ENCODE measurements around the gene CAPN6. TPM values are rescaled to one million over a fixed set of nuclear protein-coding genes. Genes with fewer than 3 reads are reported as not detected.

Gene CAPN6
- total RNA-seq, 4 donors from 2014 or later, result 0.26 to 112 (median 12.4) TPM

DNA sequence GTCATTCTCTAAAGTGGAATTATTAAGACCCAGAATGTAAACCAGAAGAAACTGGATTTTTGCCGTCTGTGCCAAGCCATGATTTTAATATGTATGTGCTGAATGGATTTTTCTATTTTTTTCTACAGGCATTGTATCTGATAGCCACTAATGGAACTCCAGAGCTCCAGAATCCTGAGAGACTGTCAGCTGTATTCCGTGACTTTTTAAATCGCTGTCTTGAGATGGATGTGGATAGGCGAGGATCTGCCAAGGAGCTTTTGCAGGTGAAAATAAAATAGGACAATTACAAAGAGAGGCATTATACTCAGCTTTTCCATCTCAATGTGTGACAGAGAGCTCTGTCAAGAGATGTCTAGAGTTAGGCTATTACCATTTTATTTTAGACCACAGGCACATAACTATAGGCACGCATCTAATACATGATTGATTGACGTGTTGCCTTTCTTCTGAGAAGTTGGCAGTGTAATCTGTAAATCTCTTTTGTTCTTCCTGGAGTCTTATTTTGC, 53.9 kb downstream of the CAPN6 start:
- no peaks in the 10 kb centered on the region for H3K9me3 ChIP-seq
- no peak for TF ChIP-seq POLR2A (IDR thresholded peaks at IDR 0.05)
- TF ChIP-seq, protein P1, sequence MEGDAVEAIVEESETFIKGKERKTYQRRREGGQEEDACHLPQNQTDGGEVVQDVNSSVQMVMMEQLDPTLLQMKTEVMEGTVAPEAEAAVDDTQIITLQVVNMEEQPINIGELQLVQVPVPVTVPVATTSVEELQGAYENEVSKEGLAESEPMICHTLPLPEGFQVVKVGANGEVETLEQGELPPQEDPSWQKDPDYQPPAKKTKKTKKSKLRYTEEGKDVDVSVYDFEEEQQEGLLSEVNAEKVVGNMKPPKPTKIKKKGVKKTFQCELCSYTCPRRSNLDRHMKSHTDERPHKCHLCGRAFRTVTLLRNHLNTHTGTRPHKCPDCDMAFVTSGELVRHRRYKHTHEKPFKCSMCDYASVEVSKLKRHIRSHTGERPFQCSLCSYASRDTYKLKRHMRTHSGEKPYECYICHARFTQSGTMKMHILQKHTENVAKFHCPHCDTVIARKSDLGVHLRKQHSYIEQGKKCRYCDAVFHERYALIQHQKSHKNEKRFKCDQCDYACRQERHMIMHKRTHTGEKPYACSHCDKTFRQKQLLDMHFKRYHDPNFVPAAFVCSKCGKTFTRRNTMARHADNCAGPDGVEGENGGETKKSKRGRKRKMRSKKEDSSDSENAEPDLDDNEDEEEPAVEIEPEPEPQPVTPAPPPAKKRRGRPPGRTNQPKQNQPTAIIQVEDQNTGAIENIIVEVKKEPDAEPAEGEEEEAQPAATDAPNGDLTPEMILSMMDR (IDR thresholded peaks at IDR 0.05), result no peak
- peaks cover 0 to 7% of the 10 kb centered on the region in 2 donors for H3K27me3 ChIP-seq

DNA sequence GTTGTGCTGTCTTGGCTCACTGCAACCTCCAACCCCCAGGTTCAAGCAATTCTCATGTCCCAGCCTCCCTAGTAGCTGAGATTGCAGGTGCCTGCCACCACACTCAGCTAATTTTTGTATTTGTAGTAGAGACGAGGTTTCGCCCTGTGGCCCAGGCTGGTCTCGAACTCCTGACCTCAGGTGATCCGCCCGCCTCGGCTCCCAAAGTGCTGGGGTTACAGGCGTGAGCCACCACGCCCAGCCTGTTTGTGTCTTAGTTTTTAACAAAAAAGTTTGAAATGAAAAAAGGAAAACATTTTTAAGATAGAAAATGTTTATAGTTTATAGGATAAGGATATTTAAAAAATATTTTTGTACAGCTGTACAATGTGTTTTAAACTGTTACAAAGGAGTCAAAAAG, 62.4 kb downstream of the CAPN6 start:
- H3K36me3 ChIP-seq, result no peaks in the 10 kb centered on the region
- no peaks in the 10 kb centered on the region for H3K9me3 ChIP-seq
- H3K4me3 ChIP-seq, result no peak overlapping the region
- H3K27ac ChIP-seq, result no peak overlapping the region
- H3K27me3 ChIP-seq, result no peaks in the 10 kb centered on the region
- intact Hi-C loops (cut with DNase I; ENCODE audit: low total_unique reads), result no loop called here
- no peak for TF ChIP-seq POLR2A (IDR thresholded peaks at IDR 0.05)
- TF ChIP-seq, protein P1 (IDR thresholded peaks at IDR 0.05), result no peak
- H3K4me1 ChIP-seq, result no peaks in the 10 kb centered on the region
- DNase-seq, result no peak

More for the DNA sequence above, 53.9 kb downstream of the CAPN6 start:
- Histone ChIP-seq H3K27ac (no peak overlapping the region), H3K4me3 (no peak overlapping the region), H3K4me1 (no peaks in the 10 kb centered on the region), H3K36me3 (no peaks in the 10 kb centered on the region)
- DNase-seq, result no peak
- intact Hi-C loops (cut with DNase I; ENCODE audit: low total_unique reads), result no loop called here

DNA sequence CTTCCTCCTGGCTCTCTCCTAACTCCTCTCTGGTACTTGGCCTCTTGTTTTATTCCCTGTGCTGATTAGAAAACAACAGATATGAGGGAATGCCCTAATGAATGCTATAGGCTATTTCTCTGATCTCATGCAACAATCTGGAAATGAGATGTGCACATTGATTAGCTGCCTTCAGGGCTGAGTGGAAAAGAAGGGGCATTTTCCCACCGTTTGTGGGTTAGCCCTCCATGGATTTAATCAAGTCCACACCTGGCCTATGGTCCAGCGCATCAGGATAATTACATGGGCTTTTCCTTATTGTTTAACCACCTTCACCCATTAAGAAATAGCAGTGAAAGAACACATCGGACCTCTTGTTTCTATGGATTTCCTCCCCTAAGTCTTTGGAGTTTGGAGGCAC, 70.0 kb downstream of the CAPN6 start:
- H3K4me3 ChIP-seq, result no peak overlapping the region
- no peak for TF ChIP-seq POLR2A (IDR thresholded peaks at IDR 0.05)
- TF ChIP-seq, protein P1 (IDR thresholded peaks at IDR 0.05), result no peak
- no peaks in the 10 kb centered on the region for H3K9me3 ChIP-seq
- no peaks in the 10 kb centered on the region for H3K36me3 ChIP-seq
- DNase-seq, result no peak
- H3K27ac ChIP-seq, result no peak overlapping the region
- no peaks in the 10 kb centered on the region for H3K4me1 ChIP-seq
- intact Hi-C loops (cut with DNase I; ENCODE audit: low total_unique reads), result no loop called here
- peaks cover 0 to 8% of the 10 kb centered on the region in 2 donors for H3K27me3 ChIP-seq

DNA sequence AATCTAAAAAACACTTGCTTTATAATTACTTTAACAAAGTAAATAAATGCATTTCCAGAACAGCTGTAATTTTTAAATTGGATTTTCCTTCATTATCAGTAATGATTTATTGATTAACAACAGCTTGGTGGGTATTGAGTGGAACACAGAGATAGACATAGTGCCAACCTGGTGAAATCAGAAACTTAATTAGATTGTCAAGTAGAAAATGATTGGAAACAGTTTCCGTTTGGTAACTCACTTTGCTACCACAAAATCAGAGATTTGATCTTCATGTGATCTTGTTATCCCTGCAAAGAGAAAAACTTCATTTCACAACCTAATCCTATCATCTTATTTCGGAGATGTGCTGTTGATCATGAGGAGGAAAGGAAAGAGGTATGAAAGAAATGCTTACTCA, 70.8 kb downstream of the CAPN6 start:
- H3K36me3 ChIP-seq, result no peaks in the 10 kb centered on the region
- H3K4me1 ChIP-seq, result no peaks in the 10 kb centered on the region
- intact Hi-C loops (cut with DNase I; ENCODE audit: low total_unique reads), result no loop called here
- TF ChIP-seq POLR2A (IDR thresholded peaks at IDR 0.05), result no peak
- TF ChIP-seq, protein P1 (IDR thresholded peaks at IDR 0.05), result no peak
- H3K27ac ChIP-seq, result no peak overlapping the region
- no peak for DNase-seq
- H3K27me3 ChIP-seq, result peaks cover 0 to 8% of the 10 kb centered on the region in 2 donors
- H3K4me3 ChIP-seq, result no peak overlapping the region
- no peaks in the 10 kb centered on the region for H3K9me3 ChIP-seq

Other genes with a start within 250 kb of the CAPN6 start
- gene PAK3, start 174.3 kb downstream of the CAPN6 start, total RNA-seq, result 10 to 100 TPM in 2 of 4 donors, 1 to 10 TPM in 2; 2.1 to 24.8 (median 14.9) TPM
- 1 to 10 TPM in 2 of 4 donors, not detected in 2; 2.0 to 5.5 TPM for gene DCX, start 141.7 kb upstream of the CAPN6 start, total RNA-seq
- gene SERTM2, start 241.2 kb upstream of the CAPN6 start, total RNA-seq, result 10 to 100 TPM in 2 of 4 donors, 1 to 10 TPM in 1, under 1 TPM in 1; 0.69 to 21.3 (median 7.9) TPM